ENCODE measurements around the gene PDSS2. TPM values are rescaled to one million over a fixed set of nuclear protein-coding genes. Genes with fewer than 3 reads are reported as not detected.

The PDSS2 gene
- total RNA-seq, 2 donors from 2014 or later, result 6.2 to 10.9 TPM

DNA sequence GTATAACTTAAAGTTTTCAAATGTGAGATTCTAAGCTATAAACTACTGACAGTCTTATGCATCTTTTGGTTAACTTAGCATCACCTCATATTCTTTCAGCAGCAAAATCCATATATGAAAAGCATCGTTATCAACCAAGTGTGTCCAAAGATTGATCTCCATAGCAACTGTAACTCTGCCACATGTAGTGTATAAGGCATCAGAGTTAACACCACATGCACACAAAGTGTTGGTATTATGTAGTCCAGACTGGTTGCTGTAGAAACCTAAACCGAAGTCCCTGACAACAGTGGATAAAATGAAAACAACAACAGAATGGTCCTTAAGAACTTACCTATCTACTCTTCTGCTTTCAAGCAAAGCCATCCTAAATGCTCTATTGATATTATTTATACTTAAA, 39.6 kb downstream of the PDSS2 start:
- Histone ChIP-seq H3K4me1 (peaks cover under 1% of the 10 kb centered on the region), H3K9me3 (no peaks in the 10 kb centered on the region), H3K4me3 (no peak overlapping the region), H3K27me3 (no peaks in the 10 kb centered on the region), H3K36me3 (replicated peaks in 1 of 2; ENCODE audit: insufficient read depth in 1 of 2, low read depth in 2 of 2) (no peaks in the 10 kb centered on the region), H3K27ac (no peak overlapping the region)
- ATAC-seq (no peak), DNase-seq (no peak)
- intact Hi-C loops (cut with DNase I), result no loop called here
- TF ChIP-seq POLR2A (IDR thresholded peaks at IDR 0.05), result no peak
- no peak for TF ChIP-seq CTCF (IDR thresholded peaks at IDR 0.05)
- WGBS, 2 donors, result 56 to 64% methylated on average over 2 of the region's 2 CpGs

DNA sequence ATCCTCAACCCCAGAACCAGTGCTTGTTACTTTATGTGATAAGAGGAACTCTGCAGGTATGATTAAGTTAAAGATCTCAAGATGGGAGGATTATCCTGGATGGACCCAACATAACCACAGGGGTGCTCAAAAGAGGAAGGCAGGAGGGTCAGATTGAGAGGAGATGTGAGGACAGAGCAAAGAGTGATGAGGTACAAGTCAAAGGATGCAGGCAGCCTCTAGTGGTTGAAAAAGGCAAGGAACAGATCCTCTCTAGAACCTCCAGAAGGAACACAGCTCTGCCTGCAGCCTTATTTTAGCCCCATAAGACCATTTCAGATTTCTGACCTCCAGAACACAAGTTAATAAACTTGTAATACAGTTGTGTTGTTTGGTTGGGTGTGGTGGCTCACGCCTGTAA, 41.2 kb downstream of the PDSS2 start:
- TF ChIP-seq CTCF (IDR thresholded peaks at IDR 0.05) (no peak), POLR2A (IDR thresholded peaks at IDR 0.05) (no peak)
- ATAC-seq (no peak), DNase-seq (no peak)
- Histone ChIP-seq H3K4me3 (no peak overlapping the region), H3K4me1 (peaks cover 6% of the 10 kb centered on the region), H3K36me3 (replicated peaks in 1 of 2; ENCODE audit: insufficient read depth in 1 of 2, low read depth in 2 of 2) (no peaks in the 10 kb centered on the region), H3K27me3 (no peaks in the 10 kb centered on the region), H3K27ac (no peak overlapping the region), H3K9me3 (no peaks in the 10 kb centered on the region)
- intact Hi-C loops (cut with DNase I), result no loop called here
- WGBS, 2 donors, result 100% methylated on average over 1 of the region's 1 CpG

- no peak for DNase-seq
- 70% methylated on average over 4 of the region's 4 CpGs for WGBS, 2 donors
- Histone ChIP-seq H3K4me3 (no peak overlapping the region), H3K27ac (no peak overlapping the region), H3K4me1 (peaks cover 6% of the 10 kb centered on the region), H3K9me3 (no peaks in the 10 kb centered on the region), H3K27me3 (no peaks in the 10 kb centered on the region), H3K36me3 (replicated peaks in 1 of 2; ENCODE audit: insufficient read depth in 1 of 2, low read depth in 2 of 2) (no peaks in the 10 kb centered on the region)
- intact Hi-C loops (cut with DNase I), result no loop called here
- TF ChIP-seq CTCF (IDR thresholded peaks at IDR 0.05) (no peak), POLR2A (IDR thresholded peaks at IDR 0.05) (no peak)
- no peak for ATAC-seq
Observed at GRCh38 chr6:107416145-107416544, 43.2 kb downstream of the PDSS2 start.

GRCh38 chr6:107413966-107414645, 45.3 kb downstream of the PDSS2 start:
- ATAC-seq (no peak), DNase-seq (no peak)
- no peak overlapping the region for H3K27ac ChIP-seq

More at GRCh38 chr6:107413966-107414645, 45.3 kb downstream of the PDSS2 start:
- no peaks in the 10 kb centered on the region for H3K27me3 ChIP-seq
- H3K9me3 ChIP-seq, result no peaks in the 10 kb centered on the region
- TF ChIP-seq POLR2A (IDR thresholded peaks at IDR 0.05) (no peak), CTCF (IDR thresholded peaks at IDR 0.05) (no peak)
- peaks cover 6% of the 10 kb centered on the region for H3K4me1 ChIP-seq
- no peaks in the 10 kb centered on the region for H3K36me3 ChIP-seq (replicated peaks in 1 of 2; ENCODE audit: insufficient read depth in 1 of 2, low read depth in 2 of 2)
- intact Hi-C loops (cut with DNase I), result no loop called here
- H3K4me3 ChIP-seq, result no peak overlapping the region

Data from body of pancreas (tissue), 4 donors.